ENCODE results near the gene KRTAP5-10.

- no peak for TF ChIP-seq CTCF (IDR thresholded peaks at IDR 0.05)
- TF ChIP-seq POLR2A (IDR thresholded peaks at IDR 0.05) = no peak
- TF ChIP-seq POLR2AphosphoS5 (IDR thresholded peaks at IDR 0.05) = no peak
These were observed 788 bp downstream of the KRTAP5-10 start for GRCh38 chr11:71566081-71566620.

All from prostate gland (tissue), 2 donors.